ENCODE measurements around the gene IKZF5. TPM values are rescaled to one million over a fixed set of nuclear protein-coding genes. Genes with fewer than 3 reads are reported as not detected.

IKZF5 gene
- total and polyA plus RNA-seq, 4 donors: 6.1 to 19.9 (median 11.6) TPM

DNA sequence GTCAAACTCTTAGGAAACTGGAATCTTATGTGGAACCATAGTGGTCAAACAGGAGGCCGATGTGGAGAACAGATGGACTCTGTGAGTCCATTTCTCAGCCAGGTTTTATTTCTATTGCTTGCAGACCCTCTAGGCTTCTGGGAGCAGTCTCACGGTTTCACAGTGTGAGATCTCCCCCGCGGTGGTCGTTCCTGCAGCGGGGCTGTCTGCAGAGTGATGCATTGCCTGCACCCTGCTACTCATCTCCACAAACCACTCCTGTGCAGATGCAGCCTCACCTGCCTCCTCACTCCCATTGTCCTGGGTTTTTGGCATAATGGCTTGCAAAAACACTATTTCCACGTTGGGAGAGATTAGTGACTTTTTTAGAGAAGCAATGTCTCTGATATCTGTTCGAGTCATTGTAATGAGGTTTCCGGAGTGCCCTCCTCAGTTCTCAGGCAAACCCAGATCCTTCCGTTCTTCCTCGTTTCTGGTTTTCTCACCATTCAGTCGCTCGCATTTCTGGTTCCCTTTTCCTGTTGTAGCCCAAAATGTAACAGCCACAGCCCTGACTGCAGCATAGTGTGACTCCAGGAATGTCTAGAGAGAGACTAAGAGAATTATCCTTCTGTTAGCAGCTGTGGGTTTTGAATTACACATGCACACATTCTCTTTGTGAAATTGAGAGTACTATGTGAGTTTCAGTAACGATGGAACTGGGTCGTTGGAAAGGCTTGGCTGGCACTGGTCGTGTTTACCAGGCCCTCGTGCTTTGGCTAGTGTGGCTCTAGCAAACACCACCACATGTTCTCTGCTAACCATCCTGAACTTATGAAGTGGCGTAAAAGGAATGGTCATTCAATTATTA is 30.4 kb upstream of the IKZF5 start:
- H3K9ac ChIP-seq (ENCODE audit: insufficient read depth in 1 of 2, low read length in 2 of 2): no peak overlapping the region
- TF ChIP-seq, protein P1, sequence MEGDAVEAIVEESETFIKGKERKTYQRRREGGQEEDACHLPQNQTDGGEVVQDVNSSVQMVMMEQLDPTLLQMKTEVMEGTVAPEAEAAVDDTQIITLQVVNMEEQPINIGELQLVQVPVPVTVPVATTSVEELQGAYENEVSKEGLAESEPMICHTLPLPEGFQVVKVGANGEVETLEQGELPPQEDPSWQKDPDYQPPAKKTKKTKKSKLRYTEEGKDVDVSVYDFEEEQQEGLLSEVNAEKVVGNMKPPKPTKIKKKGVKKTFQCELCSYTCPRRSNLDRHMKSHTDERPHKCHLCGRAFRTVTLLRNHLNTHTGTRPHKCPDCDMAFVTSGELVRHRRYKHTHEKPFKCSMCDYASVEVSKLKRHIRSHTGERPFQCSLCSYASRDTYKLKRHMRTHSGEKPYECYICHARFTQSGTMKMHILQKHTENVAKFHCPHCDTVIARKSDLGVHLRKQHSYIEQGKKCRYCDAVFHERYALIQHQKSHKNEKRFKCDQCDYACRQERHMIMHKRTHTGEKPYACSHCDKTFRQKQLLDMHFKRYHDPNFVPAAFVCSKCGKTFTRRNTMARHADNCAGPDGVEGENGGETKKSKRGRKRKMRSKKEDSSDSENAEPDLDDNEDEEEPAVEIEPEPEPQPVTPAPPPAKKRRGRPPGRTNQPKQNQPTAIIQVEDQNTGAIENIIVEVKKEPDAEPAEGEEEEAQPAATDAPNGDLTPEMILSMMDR (IDR thresholded peaks at IDR 0.05; ENCODE audit: control extremely low read depth, extremely low read depth): no peak
- no peak overlapping the region for H3K27ac ChIP-seq (ENCODE audit: low read depth in 1 of 2, low read length in 1 of 2)
- ATAC-seq (ENCODE audit: insufficient read depth, low FRiP score) (no peak), DNase-seq (no peak)
- 49 to 64% methylated on average over 18 of the region's 18 CpGs for WGBS, 2 donors
- H3K9me3 ChIP-seq (ENCODE audit: control insufficient read depth in 4 of 4, insufficient read depth in 3 of 4, low read length in 3 of 4): no peaks in the 10 kb centered on the region
- no peaks in the 10 kb centered on the region for H3K4me1 ChIP-seq (ENCODE audit: control insufficient read depth in 5 of 5, insufficient read depth in 5 of 5, low read length in 5 of 5)
- H3K4me3 ChIP-seq: no peak overlapping the region
- H3K36me3 ChIP-seq (ENCODE audit: control insufficient read depth in 4 of 4, insufficient read depth in 4 of 4, low read length in 4 of 4): peaks cover 0 to 9% (median 6%) of the 10 kb centered on the region in 4 donors
- no peaks in the 10 kb centered on the region for H3K27me3 ChIP-seq (ENCODE audit: control insufficient read depth in 3 of 3, insufficient read depth in 3 of 3, low read length in 2 of 3)

DNA sequence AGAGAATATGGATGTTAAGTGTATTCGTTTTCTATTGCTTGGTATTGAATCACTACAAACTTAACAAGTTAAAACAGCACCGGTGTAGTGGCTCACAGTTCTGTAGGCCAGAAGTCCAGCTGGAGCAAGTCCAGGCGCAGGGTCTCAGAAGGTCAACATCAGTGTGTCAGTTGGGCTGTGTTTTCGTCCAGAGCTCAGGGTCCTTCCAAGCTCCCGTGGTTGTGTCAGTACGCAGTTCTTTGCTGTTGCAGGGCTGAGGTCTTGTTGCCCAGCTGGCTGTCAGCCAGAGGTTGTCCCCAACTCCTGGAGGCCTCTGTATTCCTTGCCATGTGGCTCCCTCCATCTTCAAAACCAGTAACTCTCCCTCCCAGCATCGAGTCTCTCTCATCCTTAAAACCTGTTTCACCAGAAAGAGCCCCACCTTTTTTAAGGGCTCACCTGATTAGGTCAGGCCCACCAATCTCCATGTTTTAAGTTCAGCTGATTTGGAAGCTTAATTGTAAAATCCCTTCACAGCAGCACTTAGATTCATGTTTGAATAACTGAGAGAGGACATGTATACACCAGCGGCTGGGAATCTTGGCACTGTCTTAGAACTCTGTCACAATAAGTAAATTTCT is 27.0 kb upstream of the IKZF5 start:
- TF ChIP-seq, protein P1 (IDR thresholded peaks at IDR 0.05; ENCODE audit: control extremely low read depth, extremely low read depth): no peak
- no peak overlapping the region for H3K27ac ChIP-seq (ENCODE audit: low read depth in 1 of 2, low read length in 1 of 2)
- WGBS, 2 donors: 90% methylated on average over 8 of the region's 8 CpGs
- H3K4me3 ChIP-seq: no peak overlapping the region
- ATAC-seq (ENCODE audit: insufficient read depth, low FRiP score) (no peak), DNase-seq (no peak)
- H3K4me1 ChIP-seq (ENCODE audit: control insufficient read depth in 5 of 5, insufficient read depth in 5 of 5, low read length in 5 of 5): no peaks in the 10 kb centered on the region
- no peaks in the 10 kb centered on the region for H3K9me3 ChIP-seq (ENCODE audit: control insufficient read depth in 4 of 4, insufficient read depth in 3 of 4, low read length in 3 of 4)
- H3K36me3 ChIP-seq (ENCODE audit: control insufficient read depth in 4 of 4, insufficient read depth in 4 of 4, low read length in 4 of 4): peaks cover 0 to 8% (median 5%) of the 10 kb centered on the region in 4 donors
- no peaks in the 10 kb centered on the region for H3K27me3 ChIP-seq (ENCODE audit: control insufficient read depth in 3 of 3, insufficient read depth in 3 of 3, low read length in 2 of 3)
- H3K9ac ChIP-seq (ENCODE audit: insufficient read depth in 1 of 2, low read length in 2 of 2): no peak overlapping the region

DNA sequence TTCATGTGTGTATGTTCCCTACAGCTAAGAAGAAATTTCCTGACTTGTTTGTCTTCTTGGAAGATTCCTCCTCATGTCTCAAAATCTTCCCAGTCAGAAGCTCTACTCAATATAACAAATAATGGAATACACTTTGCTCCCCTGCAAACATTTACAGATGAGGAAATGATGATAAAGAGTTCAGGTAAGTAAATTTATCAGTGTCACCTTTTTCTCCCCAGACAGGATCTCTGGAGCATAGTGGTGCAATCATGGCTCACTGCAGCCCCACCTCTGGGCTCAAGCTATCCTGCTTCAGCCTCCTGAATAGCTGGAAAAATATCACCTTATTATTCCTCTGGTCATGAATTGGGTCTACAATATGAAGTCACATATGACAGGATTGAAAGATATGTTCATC is 25.7 kb upstream of the IKZF5 start:
- ATAC-seq (ENCODE audit: insufficient read depth, low FRiP score): no peak
- Histone ChIP-seq H3K27me3 (ENCODE audit: control insufficient read depth in 3 of 3, insufficient read depth in 3 of 3, low read length in 2 of 3) (no peaks in the 10 kb centered on the region), H3K4me3 (no peak overlapping the region), H3K9me3 (ENCODE audit: control insufficient read depth in 4 of 4, insufficient read depth in 3 of 4, low read length in 3 of 4) (no peaks in the 10 kb centered on the region), H3K27ac (ENCODE audit: low read depth in 1 of 2, low read length in 1 of 2) (no peak overlapping the region), H3K36me3 (ENCODE audit: control insufficient read depth in 4 of 4, insufficient read depth in 4 of 4, low read length in 4 of 4) (peaks cover 0 to 8% (median 4%) of the 10 kb centered on the region in 4 donors), H3K9ac (ENCODE audit: insufficient read depth in 1 of 2, low read length in 2 of 2) (no peak overlapping the region), H3K4me1 (ENCODE audit: control insufficient read depth in 5 of 5, insufficient read depth in 5 of 5, low read length in 5 of 5) (no peaks in the 10 kb centered on the region)
- no peak for DNase-seq
- TF ChIP-seq, protein P1 (IDR thresholded peaks at IDR 0.05; ENCODE audit: control extremely low read depth, extremely low read depth): no peak

Data from lung (tissue), 12 donors.